Breast epithelium (tissue), 4 donors: Measurements from ENCODE around the gene PCBP3. TPM values are rescaled to one million over a fixed set of nuclear protein-coding genes. Genes with fewer than 3 reads are reported as not detected.

Experiments used
- DNase-seq, 2 donors: peaks; one replicate each; pipeline ENCODE4 v3.0.0-alpha.2; 2019; ENCODE audit warnings: low spot score in 2 of 2
- H3K27ac ChIP-seq, 2 donors: fragments of 200-600 bp; sonication (generic) in 1 of 2; one replicate each; pipeline ENCODE4 v1.5.1; 2016 to 2019; ENCODE audit warnings: mild to moderate bottlenecking in 1 of 2
- H3K27me3 ChIP-seq, 2 donors: fragments of 200-600 bp; sonication (generic) in 1 of 2; one replicate each; pipeline versions ENCODE4 v1.5.1 to v1.6.0; 2017 to 2019; ENCODE audit warnings: control low read depth in 1 of 2, mild to moderate bottlenecking in 1 of 2
- H3K36me3 ChIP-seq: fragments of 200-600 bp; one replicate; pipeline ENCODE4 v1.5.1; 2019
- H3K4me1 ChIP-seq, 2 donors: fragments of 200-600 bp; sonication (generic); one replicate each; pipeline ENCODE4 v1.5.1; 2016 to 2019; ENCODE audit warnings: control low read depth in 1 of 2
- H3K4me3 ChIP-seq, 3 donors: fragments of 200-600 bp; sonication (generic); 1 replicate in 2 of 3; 2 replicates in 1 of 3; pipeline ENCODE4 v1.5.1; 2016 to 2019; ENCODE audit warnings: mild to moderate bottlenecking in 3 of 3, moderate library complexity in 2 of 3
- H3K9me3 ChIP-seq, 2 donors: fragments of 200-600 bp; sonication (generic) in 1 of 2; one replicate each; pipeline ENCODE4 v1.5.1; 2016 to 2019; ENCODE audit warnings: control low read depth in 1 of 2
- POLR2A ChIP-seq: fragments of 450-650 bp; IDR thresholded peaks from one replicate; pipeline ENCODE4 v1.6.1; 2016; ENCODE audit warnings: antibody characterized with exemption, mild to moderate bottlenecking, moderate library complexity
- POLR2AphosphoS5 ChIP-seq, 3 donors: sonication (generic); formaldehyde crosslinking; IDR thresholded peaks; one replicate each; pipeline ENCODE4 v1.6.1; 2017; ENCODE audit warnings: antibody characterized with exemption in 3 of 3
- intact Hi-C: fragments of 100-400 bp; cut with DNase I; formaldehyde crosslinking; loops from one replicate; pipeline ENCODE4 v1.15.1; 2023; ENCODE audit warnings: low total_unique reads
- total RNA-seq, 3 donors: library from RNA; depleted of rRNA; stranded (reverse); fragments of >200 nt; gene quantifications; one replicate each; pipeline ENCODE4 v1.1.0, GENCODE V29; 2016
- TF ChIP-seq, protein P1 (sequence below), 3 donors: fragments of 450-650 bp; IDR thresholded peaks; one replicate each; pipeline ENCODE4 v1.5.1; 2016 to 2017; ENCODE audit warnings: antibody characterized with exemption in 3 of 3, mild to moderate bottlenecking in 3 of 3, moderate library complexity in 3 of 3

Gene PCBP3
- total RNA-seq, 3 donors from 2014 or later: 3.4 to 13.8 (median 4.6) TPM

DNA sequence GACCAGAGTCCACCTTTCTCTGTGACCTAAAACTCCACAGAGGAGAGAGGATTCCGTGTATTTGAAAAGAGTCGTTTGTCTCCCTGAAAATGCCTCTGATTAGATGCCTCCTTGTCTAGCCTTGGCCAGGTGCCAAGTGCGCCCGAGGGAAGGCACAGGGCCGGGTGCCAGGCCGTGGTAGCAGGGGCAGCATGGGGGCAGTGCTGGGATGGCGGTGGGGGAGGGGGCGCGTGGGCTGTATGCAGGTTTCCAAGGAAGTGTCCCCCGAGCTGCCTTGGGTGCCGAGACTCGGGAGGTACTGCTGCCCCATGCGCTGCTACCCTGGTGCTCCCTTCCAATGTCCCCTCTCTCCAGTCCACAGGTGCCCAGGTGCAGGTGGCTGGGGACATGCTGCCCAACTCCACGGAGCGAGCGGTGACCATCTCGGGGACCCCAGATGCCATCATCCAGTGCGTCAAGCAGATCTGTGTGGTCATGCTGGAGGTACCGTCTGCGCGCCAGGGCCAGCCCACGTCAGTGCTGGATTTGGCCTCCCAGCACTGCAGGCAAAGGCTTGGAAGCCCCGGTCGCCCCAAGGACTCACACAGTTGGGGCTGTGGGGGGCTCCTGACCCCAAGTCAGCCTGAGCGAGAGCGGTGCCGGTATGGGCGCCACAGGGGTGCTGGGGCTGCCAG, 267.2 kb downstream of the PCBP3 start:
- no peaks in the 10 kb centered on the region for H3K36me3 ChIP-seq
- H3K27ac ChIP-seq: peak overlapping the region in 1 of 2 donors; percentile 32
- TF ChIP-seq POLR2A (no peak), POLR2AphosphoS5 (IDR thresholded peaks at IDR 0.05) (no peak)
- TF ChIP-seq, protein P1, sequence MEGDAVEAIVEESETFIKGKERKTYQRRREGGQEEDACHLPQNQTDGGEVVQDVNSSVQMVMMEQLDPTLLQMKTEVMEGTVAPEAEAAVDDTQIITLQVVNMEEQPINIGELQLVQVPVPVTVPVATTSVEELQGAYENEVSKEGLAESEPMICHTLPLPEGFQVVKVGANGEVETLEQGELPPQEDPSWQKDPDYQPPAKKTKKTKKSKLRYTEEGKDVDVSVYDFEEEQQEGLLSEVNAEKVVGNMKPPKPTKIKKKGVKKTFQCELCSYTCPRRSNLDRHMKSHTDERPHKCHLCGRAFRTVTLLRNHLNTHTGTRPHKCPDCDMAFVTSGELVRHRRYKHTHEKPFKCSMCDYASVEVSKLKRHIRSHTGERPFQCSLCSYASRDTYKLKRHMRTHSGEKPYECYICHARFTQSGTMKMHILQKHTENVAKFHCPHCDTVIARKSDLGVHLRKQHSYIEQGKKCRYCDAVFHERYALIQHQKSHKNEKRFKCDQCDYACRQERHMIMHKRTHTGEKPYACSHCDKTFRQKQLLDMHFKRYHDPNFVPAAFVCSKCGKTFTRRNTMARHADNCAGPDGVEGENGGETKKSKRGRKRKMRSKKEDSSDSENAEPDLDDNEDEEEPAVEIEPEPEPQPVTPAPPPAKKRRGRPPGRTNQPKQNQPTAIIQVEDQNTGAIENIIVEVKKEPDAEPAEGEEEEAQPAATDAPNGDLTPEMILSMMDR (IDR thresholded peaks at IDR 0.05): no peak
- intact Hi-C loops: no loop called here
- no peaks in the 10 kb centered on the region for H3K27me3 ChIP-seq
- H3K4me1 ChIP-seq: peaks cover 0 to 3% of the 10 kb centered on the region in 2 donors
- H3K9me3 ChIP-seq: no peaks in the 10 kb centered on the region
- DNase-seq: no peak
- no peak overlapping the region for H3K4me3 ChIP-seq

- no peak overlapping the region for H3K4me3 ChIP-seq
- peaks cover 0 to 3% of the 10 kb centered on the region in 2 donors for H3K4me1 ChIP-seq
- H3K9me3 ChIP-seq: no peaks in the 10 kb centered on the region
- TF ChIP-seq POLR2AphosphoS5 (IDR thresholded peaks at IDR 0.05) (no peak), POLR2A (no peak)
- TF ChIP-seq, protein P1 (IDR thresholded peaks at IDR 0.05): no peak
- H3K36me3 ChIP-seq: no peaks in the 10 kb centered on the region
- no peak overlapping the region for H3K27ac ChIP-seq
- H3K27me3 ChIP-seq: no peaks in the 10 kb centered on the region
- DNase-seq: no peak
- intact Hi-C loops: no loop called here
These were observed 268.3 kb downstream of the PCBP3 start for GRCh38 chr21:45911806-45912325.

DNA sequence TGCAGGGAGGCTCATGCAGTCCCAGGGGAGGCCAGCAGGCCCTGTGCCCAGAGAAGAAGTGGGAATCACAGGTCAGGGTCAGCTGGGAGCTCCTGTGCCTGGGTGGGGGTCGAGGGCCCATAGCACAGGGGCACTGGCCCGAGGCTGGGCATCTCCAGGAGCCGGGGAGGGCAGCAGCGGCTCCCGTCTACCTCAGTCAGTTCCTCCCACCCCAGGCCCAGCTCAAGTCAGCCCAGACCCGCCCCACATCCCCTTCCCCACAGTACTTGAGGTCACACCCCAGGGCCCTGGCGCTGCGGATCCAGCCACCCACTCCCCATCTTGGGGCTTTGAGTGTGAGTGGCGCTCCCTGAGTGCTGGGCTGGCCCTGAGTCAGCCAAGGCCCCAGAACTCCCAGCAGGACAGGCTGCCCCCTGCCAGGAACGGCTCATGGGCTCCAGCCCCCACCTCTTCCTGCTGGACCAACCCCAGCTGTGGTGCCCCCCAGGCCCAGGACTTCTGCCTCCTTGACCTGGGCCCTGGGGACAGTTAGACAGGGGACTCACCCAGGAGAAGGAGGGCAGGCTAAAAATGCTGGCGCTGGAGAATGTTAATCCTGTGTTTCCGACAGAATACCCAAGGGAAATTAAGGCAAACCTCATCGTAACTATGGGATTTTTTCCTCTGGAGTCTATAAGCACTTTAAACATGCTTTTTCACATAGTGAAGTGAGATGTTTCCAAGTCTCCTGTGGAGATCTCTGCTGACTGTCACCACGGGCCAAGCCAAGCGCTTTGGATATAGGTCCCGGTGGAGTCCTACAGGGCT, 269.3 kb downstream of the PCBP3 start:
- H3K27me3 ChIP-seq: no peaks in the 10 kb centered on the region
- TF ChIP-seq, protein P1 (IDR thresholded peaks at IDR 0.05): no peak
- TF ChIP-seq POLR2AphosphoS5 (IDR thresholded peaks at IDR 0.05): no peak
- TF ChIP-seq POLR2A: no peak
- H3K36me3 ChIP-seq: no peaks in the 10 kb centered on the region
- DNase-seq: no peak
- peaks cover 0 to 3% of the 10 kb centered on the region in 2 donors for H3K4me1 ChIP-seq
- no peaks in the 10 kb centered on the region for H3K9me3 ChIP-seq
- H3K27ac ChIP-seq: no peak overlapping the region
- intact Hi-C loops: no loop called here
- no peak overlapping the region for H3K4me3 ChIP-seq

GRCh38 chr21:45913418-45913765, 269.9 kb downstream of the PCBP3 start:
- no peak overlapping the region for H3K27ac ChIP-seq
- TF ChIP-seq, protein P1 (IDR thresholded peaks at IDR 0.05): no peak
- TF ChIP-seq POLR2A: no peak
- intact Hi-C loops: no loop called here

GRCh38 chr21:45913886-45914285, 270.4 kb downstream of the PCBP3 start:
- Histone ChIP-seq H3K9me3 (no peaks in the 10 kb centered on the region), H3K4me3 (no peak overlapping the region), H3K27ac (no peak overlapping the region), H3K36me3 (no peaks in the 10 kb centered on the region), H3K4me1 (peaks cover 0 to 3% of the 10 kb centered on the region in 2 donors), H3K27me3 (no peaks in the 10 kb centered on the region)
- TF ChIP-seq, protein P1 (IDR thresholded peaks at IDR 0.05): no peak
- TF ChIP-seq POLR2A (no peak), POLR2AphosphoS5 (IDR thresholded peaks at IDR 0.05) (no peak)
- no peak for DNase-seq
- intact Hi-C loops: no loop called here

More at GRCh38 chr21:45913418-45913765, 269.9 kb downstream of the PCBP3 start:
- Histone ChIP-seq H3K9me3 (no peaks in the 10 kb centered on the region), H3K4me1 (peaks cover 0 to 3% of the 10 kb centered on the region in 2 donors), H3K4me3 (no peak overlapping the region), H3K36me3 (no peaks in the 10 kb centered on the region), H3K27me3 (no peaks in the 10 kb centered on the region)
- no peak for DNase-seq
